ENCODE results near the gene RNF26.

RNF26 gene

GRCh38 chr11:119363851-119364590, 29.7 kb downstream of the RNF26 start (continued):
- TF ChIP-seq ZNF280C (tag by site-specific recombination; IDR thresholded peaks at IDR 0.05) (no peak), ZNF449 (tag by site-specific recombination; IDR thresholded peaks at IDR 0.05) (no peak), MEIS1 (CRISPR knock-in tag; IDR thresholded peaks at IDR 0.05; ENCODE audit: borderline replicate concordance) (no peak), ZNF37A (tag by site-specific recombination; IDR thresholded peaks at IDR 0.05) (peak; percentile 72)

- H3K36me3 ChIP-seq (ENCODE audit: control insufficient read depth in 2 of 2, insufficient read depth in 1 of 2, low read length in 2 of 2) = no peaks in the 10 kb centered on the region
- no peak overlapping the region for H3K4me3 ChIP-seq (ENCODE audit: low read depth, low read length)
- H3K27ac ChIP-seq (ENCODE audit: extremely low read depth, low read depth, low read length) = no peak overlapping the region
- ChIA-PET CTCF (interaction anchor here (0.6 to 2.2 kb wide), 8 partner anchors 8 to 159 kb away, joined by 3 to 20 read pairs (median 5); partner anchors contain the start of genes C1QTNF5 and CBL), POLR2A (no interaction called here)
- peaks cover 9% of the 10 kb centered on the region for H3K4me1 ChIP-seq (ENCODE audit: control insufficient read depth, insufficient read depth, low read length)
- H3K9me3 ChIP-seq (ENCODE audit: control insufficient read depth, insufficient read depth, low read depth, low read length) = no peaks in the 10 kb centered on the region
- TF ChIP-seq ZNF792 (tag by site-specific recombination; IDR thresholded peaks at IDR 0.05) = no peak
- TF ChIP-seq ZNF112 (tag by site-specific recombination; IDR thresholded peaks at IDR 0.05) = no peak
- no peak for TF ChIP-seq ZNF394 (tag by site-specific recombination; IDR thresholded peaks at IDR 0.05; ENCODE audit: borderline replicate concordance)
- TF ChIP-seq ZNF518A (tag by site-specific recombination; conservative IDR thresholded peaks at IDR 0.05; ENCODE audit: low read depth) = no peak
- TF ChIP-seq IKZF3 (tag by site-specific recombination; IDR thresholded peaks at IDR 0.05) = no peak
- no peak for TF ChIP-seq ZNF48 (tag by site-specific recombination; IDR thresholded peaks at IDR 0.05)
- peak; percentile 59 for TF ChIP-seq ZNF335 (tag by site-specific recombination; conservative IDR thresholded peaks at IDR 0.05)
- TF ChIP-seq ZNF600 (tag by site-specific recombination; IDR thresholded peaks at IDR 0.05) = no peak
Measured at GRCh38 chr11:119365071-119365591, 30.8 kb downstream of the RNF26 start.

All from HEK293 (cell line).